MM.1S (cell line): ENCODE measurements around the gene OSBPL5.

Source experiments
- DNase-seq: peaks from one replicate; pipeline ENCODE4 v3.0.0-alpha.2; 2015
- H2AFZ ChIP-seq: fragments of 300-600 bp; sonication (generic); 2 replicates; pipeline ENCODE4 v1.6.0; 2016; ENCODE audit warnings: antibody characterized with exemption, low read length
- H3F3A ChIP-seq: fragments of 300-600 bp; sonication (generic); 2 replicates; pipeline ENCODE4 v1.6.1; 2016; ENCODE audit warnings: mild to moderate bottlenecking, antibody characterized with exemption, low read length, moderate library complexity, mixed read lengths; ENCODE audit not compliant: insufficient read depth
- H3K27ac ChIP-seq: fragments of 300-600 bp; sonication (generic); 2 replicates; pipeline ENCODE4 v1.5.1; 2016; ENCODE audit warnings: mild to moderate bottlenecking, low read length
- H3K27me3 ChIP-seq: fragments of 300-600 bp; sonication (generic); replicated peaks from 2 replicates; pipeline ENCODE4 v1.6.0; 2016; ENCODE audit warnings: low read length; ENCODE audit not compliant: insufficient read depth
- H3K36me3 ChIP-seq: fragments of 300-600 bp; sonication (generic); replicated peaks from 2 replicates; pipeline ENCODE4 v1.6.1; 2016; ENCODE audit warnings: mild to moderate bottlenecking, low read length, mixed read lengths; ENCODE audit not compliant: insufficient read depth
- H3K4me1 ChIP-seq: fragments of 300-600 bp; sonication (generic); 2 replicates; pipeline ENCODE4 v1.6.1; 2016; ENCODE audit warnings: low read length, mixed read lengths
- H3K4me2 ChIP-seq: fragments of 300-600 bp; sonication (generic); 2 replicates; pipeline ENCODE4 v1.6.0; 2016; ENCODE audit warnings: low read depth, low read length
- H3K4me3 ChIP-seq: fragments of 300-600 bp; sonication (generic); 2 replicates; pipeline ENCODE4 v1.5.1; 2016; ENCODE audit warnings: low read length, mixed read lengths
- H3K79me2 ChIP-seq: fragments of 300-600 bp; sonication (generic); 2 replicates; pipeline ENCODE4 v1.6.1; 2016; ENCODE audit warnings: mixed run types, low read length, mixed read lengths
- H3K9ac ChIP-seq: fragments of 300-600 bp; sonication (generic); 2 replicates; pipeline ENCODE4 v1.6.1; 2016; ENCODE audit warnings: low read length, mixed read lengths
- H3K9me2 ChIP-seq: fragments of 300-600 bp; sonication (generic); replicated peaks from 2 replicates; pipeline ENCODE4 v1.6.1; 2016; ENCODE audit warnings: mild to moderate bottlenecking, low read length, mixed read lengths; ENCODE audit not compliant: insufficient read depth
- H3K9me3 ChIP-seq: fragments of 300-600 bp; sonication (generic); replicated peaks from 2 replicates; pipeline ENCODE4 v1.6.1; 2016; ENCODE audit warnings: mild to moderate bottlenecking, low read length, mixed read lengths; ENCODE audit not compliant: insufficient read depth
- H4K20me1 ChIP-seq: fragments of 300-600 bp; sonication (generic); 2 replicates; pipeline ENCODE4 v1.6.1; 2016; ENCODE audit warnings: mild to moderate bottlenecking, low read length, moderate library complexity, mixed read lengths; ENCODE audit not compliant: insufficient read depth
- EZH2 ChIP-seq: fragments of 300-600 bp; sonication (generic); optimal IDR thresholded peaks from 2 replicates; pipeline ENCODE3; 2017; ENCODE audit warnings: low read depth, mild to moderate bottlenecking, antibody characterized with exemption, low read length, mixed read lengths
- EZH2phosphoT487 ChIP-seq: fragments of 300-600 bp; sonication (generic); IDR thresholded peaks from 2 replicates; pipeline ENCODE4 v1.6.1; 2018; ENCODE audit warnings: antibody characterized with exemption, low read length
- TF ChIP-seq, protein P1 (sequence below): fragments of 300-600 bp; sonication (generic); IDR thresholded peaks from 2 replicates; pipeline ENCODE4 v1.5.1; 2016; ENCODE audit warnings: antibody characterized with exemption, low read length, mixed read lengths

OSBPL5 gene

GRCh38 chr11:3102641-3102921 is 62.5 kb downstream of the OSBPL5 start:
- Histone ChIP-seq H3K36me3 (no peaks in the 10 kb centered on the region), H3F3A (no peaks in the 10 kb centered on the region), H2AFZ (no peak overlapping the region), H3K9me2 (no peaks in the 10 kb centered on the region), H3K79me2 (no peaks in the 10 kb centered on the region), H3K9me3 (no peaks in the 10 kb centered on the region), H3K4me2 (no peak overlapping the region), H3K27me3 (no peaks in the 10 kb centered on the region), H3K27ac (no peak overlapping the region), H4K20me1 (no peaks in the 10 kb centered on the region), H3K4me1 (no peaks in the 10 kb centered on the region), H3K4me3 (no peak overlapping the region), H3K9ac (no peak overlapping the region)
- TF ChIP-seq, protein P1, sequence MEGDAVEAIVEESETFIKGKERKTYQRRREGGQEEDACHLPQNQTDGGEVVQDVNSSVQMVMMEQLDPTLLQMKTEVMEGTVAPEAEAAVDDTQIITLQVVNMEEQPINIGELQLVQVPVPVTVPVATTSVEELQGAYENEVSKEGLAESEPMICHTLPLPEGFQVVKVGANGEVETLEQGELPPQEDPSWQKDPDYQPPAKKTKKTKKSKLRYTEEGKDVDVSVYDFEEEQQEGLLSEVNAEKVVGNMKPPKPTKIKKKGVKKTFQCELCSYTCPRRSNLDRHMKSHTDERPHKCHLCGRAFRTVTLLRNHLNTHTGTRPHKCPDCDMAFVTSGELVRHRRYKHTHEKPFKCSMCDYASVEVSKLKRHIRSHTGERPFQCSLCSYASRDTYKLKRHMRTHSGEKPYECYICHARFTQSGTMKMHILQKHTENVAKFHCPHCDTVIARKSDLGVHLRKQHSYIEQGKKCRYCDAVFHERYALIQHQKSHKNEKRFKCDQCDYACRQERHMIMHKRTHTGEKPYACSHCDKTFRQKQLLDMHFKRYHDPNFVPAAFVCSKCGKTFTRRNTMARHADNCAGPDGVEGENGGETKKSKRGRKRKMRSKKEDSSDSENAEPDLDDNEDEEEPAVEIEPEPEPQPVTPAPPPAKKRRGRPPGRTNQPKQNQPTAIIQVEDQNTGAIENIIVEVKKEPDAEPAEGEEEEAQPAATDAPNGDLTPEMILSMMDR, result no peak
- TF ChIP-seq EZH2phosphoT487 (no peak), EZH2 (no peak)
- DNase-seq, result no peak

GRCh38 chr11:3101921-3102640 is 63.0 kb downstream of the OSBPL5 start:
- Histone ChIP-seq H3K9me2 (no peaks in the 10 kb centered on the region), H3F3A (no peaks in the 10 kb centered on the region), H3K4me2 (no peak overlapping the region), H3K27me3 (no peaks in the 10 kb centered on the region), H3K9ac (no peak overlapping the region), H3K9me3 (no peaks in the 10 kb centered on the region), H3K79me2 (no peaks in the 10 kb centered on the region), H3K27ac (no peak overlapping the region), H4K20me1 (no peaks in the 10 kb centered on the region), H2AFZ (no peak overlapping the region), H3K4me1 (no peaks in the 10 kb centered on the region), H3K36me3 (no peaks in the 10 kb centered on the region), H3K4me3 (no peak overlapping the region)
- TF ChIP-seq EZH2phosphoT487 (no peak), EZH2 (no peak)
- TF ChIP-seq, protein P1, result no peak
- DNase-seq, result no peak

GRCh38 chr11:3099178-3099577 is 65.9 kb downstream of the OSBPL5 start:
- Histone ChIP-seq H3K4me1 (no peaks in the 10 kb centered on the region), H3K9me2 (no peaks in the 10 kb centered on the region), H3K4me2 (no peak overlapping the region), H2AFZ (no peak overlapping the region), H3K27ac (no peak overlapping the region), H3K4me3 (no peak overlapping the region), H3K36me3 (no peaks in the 10 kb centered on the region), H3K79me2 (no peaks in the 10 kb centered on the region), H3F3A (no peaks in the 10 kb centered on the region), H3K9ac (no peak overlapping the region), H3K9me3 (no peaks in the 10 kb centered on the region), H3K27me3 (no peaks in the 10 kb centered on the region), H4K20me1 (no peaks in the 10 kb centered on the region)
- DNase-seq, result no peak
- TF ChIP-seq EZH2 (no peak), EZH2phosphoT487 (no peak)
- TF ChIP-seq, protein P1, result no peak
